H1 (cell line): ENCODE results near the gene IKZF3. TPM values are rescaled to one million over a fixed set of nuclear protein-coding genes. Genes with fewer than 3 reads are reported as not detected.

Source experiments
- CTCF ChIA-PET: fragments of 300-600 bp; sonication (Branson Sonifier 250); formaldehyde crosslinking; loops from one replicate; lab custom pipeline; 2021; ENCODE audit not compliant: partially characterized antibody; lab: Charles Lee
- POLR2A ChIA-PET: fragments of 300-600 bp; sonication (Branson Sonifier 250); formaldehyde crosslinking; loops from one replicate; lab custom pipeline; 2021; ENCODE audit warnings: inconsistent platforms; ENCODE audit not compliant: partially characterized antibody; lab: Charles Lee
- DNase-seq, 2 experiments: peaks; one replicate each; pipeline versions ENCODE4 v3.0.0 to v3.0.0-alpha.2; 2010 to 2022; ENCODE audit warnings: low spot score in 2 of 2, low read depth in 1 of 2, mixed read lengths in 1 of 2
- FAIRE-seq: peaks from 2 replicates; lab custom pipeline; 2011; peaks lifted over from hg19 to GRCh38; lab: Jason Lieb, UNC
- H2AFZ ChIP-seq: 2 replicates; pipeline ENCODE4 v1.8.1; 2012; ENCODE audit warnings: low read length, inconsistent platforms
- H2AK5ac ChIP-seq: 2 replicates; pipeline ENCODE4 v1.6.1; 2013; ENCODE audit warnings: low read depth, low read length
- H2BK120ac ChIP-seq: replicated peaks from 2 replicates; pipeline ENCODE3; 2013; ENCODE audit warnings: low read depth, low read length, inconsistent platforms
- H2BK12ac ChIP-seq: 2 replicates; pipeline ENCODE4 v1.6.1; 2013; ENCODE audit warnings: low read depth, low read length
- H2BK15ac ChIP-seq: 2 replicates; pipeline ENCODE4 v1.6.1; 2013; ENCODE audit warnings: low read length
- H2BK20ac ChIP-seq: 2 replicates; pipeline ENCODE4 v1.6.1; 2013; ENCODE audit warnings: low read length
- H2BK5ac ChIP-seq: 2 replicates; pipeline ENCODE4 v1.6.1; 2013; ENCODE audit warnings: low read depth, low read length
- H3K14ac ChIP-seq: 2 replicates; pipeline ENCODE4 v1.6.1; 2013; ENCODE audit warnings: inconsistent platforms; ENCODE audit not compliant: insufficient read length
- H3K18ac ChIP-seq: 2 replicates; pipeline ENCODE4 v1.6.1; 2013; ENCODE audit warnings: low read length; ENCODE audit errors: extremely low read depth
- H3K23ac ChIP-seq: 2 replicates; pipeline ENCODE4 v1.6.1; 2013; ENCODE audit warnings: inconsistent platforms; ENCODE audit not compliant: insufficient read length
- H3K23me2 ChIP-seq: 2 replicates; pipeline ENCODE4 v1.6.1; 2013; ENCODE audit warnings: low read depth, low read length
- H3K27ac ChIP-seq: 2 replicates; pipeline ENCODE4 v1.6.1; 2011; ENCODE audit warnings: low read depth, low read length, inconsistent platforms
- H3K27me3 ChIP-seq, 4 experiments: replicated peaks in 1 of 4; 1 replicate in 1 of 4; 2 replicates in 3 of 4; pipeline versions ENCODE4 v1.6.1 to v1.8.1; 2011 to 2013; ENCODE audit warnings: low read length in 3 of 4, mild to moderate bottlenecking in 3 of 4, inconsistent platforms in 2 of 4, mixed read lengths in 2 of 4, moderate library complexity in 1 of 4; ENCODE audit not compliant: control insufficient read depth in 3 of 4, insufficient read depth in 3 of 4; ENCODE audit errors: extremely low read depth in 1 of 4
- H3K36me3 ChIP-seq, 4 experiments: 2 replicates each; pipeline versions ENCODE4 v1.6.1 to v1.8.1; 2011 to 2013; ENCODE audit warnings: mild to moderate bottlenecking in 4 of 4, low read length in 3 of 4, moderate library complexity in 2 of 4, control low read depth in 1 of 4, inconsistent platforms in 1 of 4; ENCODE audit not compliant: insufficient read depth in 4 of 4, control insufficient read depth in 2 of 4
- H3K4ac ChIP-seq: replicated peaks from 2 replicates; pipeline ENCODE3; 2013; ENCODE audit warnings: low read length, low read depth, mixed read lengths, inconsistent platforms; ENCODE audit not compliant: insufficient read length
- H3K4me1 ChIP-seq, 4 experiments: replicated peaks in 1 of 4; 1 replicate in 1 of 4; 2 replicates in 3 of 4; pipeline versions ENCODE4 v1.6.1 to v1.8.1; 2011 to 2013; ENCODE audit warnings: low read length in 3 of 4, inconsistent platforms in 2 of 4, mixed read lengths in 1 of 4; ENCODE audit not compliant: insufficient read depth in 4 of 4, control insufficient read depth in 3 of 4
- H3K4me2 ChIP-seq, 2 experiments: 2 replicates each; pipeline versions ENCODE4 v1.6.1 to v1.8.1; 2011 to 2013; ENCODE audit warnings: low read depth in 2 of 2, low read length in 2 of 2, control low read depth in 1 of 2, inconsistent platforms in 1 of 2, mild to moderate bottlenecking in 1 of 2; ENCODE audit not compliant: insufficient read depth in 1 of 2
- H3K4me3 ChIP-seq, 4 experiments: fragments of 200-600, 300-600 bp in 1 of 4; sonication (generic), shearing (Covaris generic), sonication (Bioruptor Twin) in 1 of 4; 2 replicates each; pipeline versions ENCODE4 v1.5.1 to v1.8.1; 2011 to 2016; ENCODE audit warnings: low read length in 4 of 4, low read depth in 3 of 4, control low read depth in 2 of 4, inconsistent platforms in 2 of 4, mild to moderate bottlenecking in 2 of 4, mixed read lengths in 1 of 4, moderate library complexity in 1 of 4; ENCODE audit not compliant: insufficient read depth in 2 of 4; ENCODE audit errors: extremely low read depth in 1 of 4
- H3K56ac ChIP-seq: replicated peaks from 2 replicates; pipeline ENCODE3; 2013; ENCODE audit warnings: low read depth, mild to moderate bottlenecking, mixed read lengths, low read length, inconsistent platforms; ENCODE audit not compliant: insufficient read length
- H3K79me1 ChIP-seq: 2 replicates; pipeline ENCODE4 v1.6.1; 2013; ENCODE audit warnings: low read depth, low read length, control low read depth
- H3K79me2 ChIP-seq, 2 experiments: 2 replicates each; pipeline versions ENCODE4 v1.6.1 to v1.8.1; 2012 to 2013; ENCODE audit warnings: low read length in 2 of 2, mild to moderate bottlenecking in 2 of 2, inconsistent platforms in 1 of 2; ENCODE audit not compliant: insufficient read depth in 2 of 2, control insufficient read depth in 1 of 2
- H3K9ac ChIP-seq, 4 experiments: replicated peaks in 1 of 4; 1 replicate in 1 of 4; 2 replicates in 3 of 4; pipeline versions ENCODE4 v1.6.1 to v1.8.1; 2011 to 2013; ENCODE audit warnings: low read depth in 3 of 4, low read length in 3 of 4, control low read depth in 2 of 4, mild to moderate bottlenecking in 2 of 4, moderate library complexity in 2 of 4, inconsistent platforms in 1 of 4; ENCODE audit errors: extremely low read depth in 1 of 4
- H3K9me3 ChIP-seq, 2 experiments: 2 replicates each; pipeline versions ENCODE4 v1.6.1 to v1.8.1; 2012 to 2013; ENCODE audit warnings: mild to moderate bottlenecking in 2 of 2, moderate library complexity in 2 of 2, control low read depth in 1 of 2, inconsistent platforms in 1 of 2, low read depth in 1 of 2, low read length in 1 of 2, mixed read lengths in 1 of 2; ENCODE audit not compliant: insufficient read depth in 2 of 2
- H4K20me1 ChIP-seq, 2 experiments: replicated peaks in 1 of 2; 2 replicates each; pipeline versions ENCODE3 to v1.8.1; 2011 to 2013; ENCODE audit warnings: inconsistent platforms in 2 of 2, low read length in 2 of 2, mild to moderate bottlenecking in 1 of 2; ENCODE audit not compliant: insufficient read depth in 2 of 2, control insufficient read depth in 1 of 2
- H4K5ac ChIP-seq: 2 replicates; pipeline ENCODE4 v1.6.1; 2013; ENCODE audit warnings: low read length, low read depth, mixed read lengths, inconsistent platforms; ENCODE audit not compliant: insufficient read length
- H4K8ac ChIP-seq: 2 replicates; pipeline ENCODE4 v1.8.0; 2013; ENCODE audit warnings: mild to moderate bottlenecking, moderate library complexity, low read length, inconsistent platforms; ENCODE audit not compliant: insufficient read depth; ENCODE audit errors: extremely low read depth
- H4K91ac ChIP-seq: replicated peaks from 2 replicates; pipeline ENCODE3; 2013; ENCODE audit warnings: low read length, mixed read lengths, inconsistent platforms; ENCODE audit not compliant: insufficient read length
- JUN ChIP-seq: IDR thresholded peaks from 2 replicates; pipeline ENCODE4 v1.6.1; 2011; ENCODE audit warnings: low read depth, mild to moderate bottlenecking, improper control_type of control experiment, low read length
- KDM4A ChIP-seq: IDR thresholded peaks from one replicate; pipeline ENCODE4 v1.7.1; 2012; ENCODE audit warnings: low read depth, mild to moderate bottlenecking, moderate library complexity, low read length, inconsistent platforms; ENCODE audit not compliant: severe bottlenecking
- NANOG ChIP-seq: IDR thresholded peaks from 2 replicates; pipeline ENCODE4 v1.6.1; 2011; ENCODE audit warnings: low read length, low read depth, mild to moderate bottlenecking, inconsistent platforms; ENCODE audit not compliant: insufficient read depth, poor library complexity, severe bottlenecking
- RXRA ChIP-seq: IDR thresholded peaks from 2 replicates; pipeline ENCODE4 v1.6.1; 2011; ENCODE audit warnings: low read depth, mild to moderate bottlenecking, low read length, moderate library complexity; ENCODE audit not compliant: insufficient read depth
- SP2 ChIP-seq: IDR thresholded peaks from 2 replicates; pipeline ENCODE4 v1.6.1; 2012; ENCODE audit warnings: mild to moderate bottlenecking, low read length, inconsistent platforms
- WGBS, 2 experiments: shearing (Covaris generic) in 1 of 2; methylation state at CpG; one replicate each; pipeline versions ENCODE4 v1.1.6 to v1.1.7; 2013 to 2015; ENCODE audit warnings: low lambda C conversion rate in 2 of 2, mixed read lengths in 2 of 2, inconsistent platforms in 1 of 2, low coverage in 1 of 2, missing lambda C conversion rate in 1 of 2; ENCODE audit not compliant: insufficient replicate concordance in 2 of 2, insufficient coverage in 1 of 2, insufficient read length in 1 of 2; ENCODE audit errors: extremely low coverage in 1 of 2, missing lambda C conversion rate in 1 of 2; 5-methylcytosine and 5-hydroxymethylcytosine counted together
- polyA plus RNA-seq, 7 experiments: library from polyadenylated mRNA; depleted of rRNA in 3 of 7; stranded (reverse) in 5 of 7; unstranded in 2 of 7; fragments of >200 nt in 5 of 7; fragments of 200-250 nt in 2 of 7; gene quantifications; 1 replicate in 5 of 7; 2 replicates in 1 of 7; 4 replicates in 1 of 7; pipeline versions ENCODE4 v1.2.1 to v1.2.3, GENCODE V29; 2011 to 2013; ENCODE audit warnings: missing spikeins in 2 of 7, mixed read lengths in 2 of 7
- total RNA-seq: library from RNA; stranded (reverse); fragmentation: NEBNext Ultra II Directional; extraction: Animal tissue kit (Norgen Biotek cat#: 25700); gene quantifications from 2 replicates; pipeline ENCODE4 v1.2.1, GENCODE V29; 2021

The IKZF3 gene
- total and polyA plus RNA-seq, 2 of the 8 experiments (the other 6 are each of a cell fraction or from before 2014, with no cell fraction given): 0.23 to 0.56 TPM

- H2BK12ac ChIP-seq: no peak overlapping the region
- peak overlapping the region in 1 of 2 experiments; percentile 34; a peak in 2 of 4 replicates for H3K4me2 ChIP-seq
- TF ChIP-seq KDM4A: no peak
- no peak for TF ChIP-seq RXRA
- no peak for TF ChIP-seq NANOG
- no peak for TF ChIP-seq JUN
- no peak for TF ChIP-seq SP2
Observed at GRCh38 chr17:39799395-39799794, 64.7 kb downstream of the IKZF3 start.

More at GRCh38 chr17:39799395-39799794, 64.7 kb downstream of the IKZF3 start:
- no peak for DNase-seq
- Histone ChIP-seq H3K79me1 (no peaks in the 10 kb centered on the region), H4K8ac (no peak overlapping the region), H3K36me3 (no peaks in the 10 kb centered on the region), H3K9ac (no peak overlapping the region), H3K18ac (no peak overlapping the region), H4K91ac (no peak overlapping the region), H3K4me3 (no peak overlapping the region), H2BK20ac (no peak overlapping the region), H3K79me2 (no peaks in the 10 kb centered on the region), H3K23ac (no peak overlapping the region), H2AFZ (no peak overlapping the region), H2AK5ac (no peak overlapping the region), H3K23me2 (no peaks in the 10 kb centered on the region), H3K56ac (no peak overlapping the region), H3K14ac (no peak overlapping the region), H3K9me3 (no peaks in the 10 kb centered on the region), H2BK120ac (no peak overlapping the region), H2BK15ac (no peak overlapping the region), H4K5ac (no peak overlapping the region), H3K27ac (no peak overlapping the region), H4K20me1 (no peaks in the 10 kb centered on the region), H3K27me3 (no peaks in the 10 kb centered on the region), H3K4me1 (peaks cover 0 to 8% (median 4%) of the 10 kb centered on the region in 4 experiments; a peak in 4 of 7 replicates), H3K4ac (no peak overlapping the region), H2BK5ac (no peak overlapping the region)
- WGBS, 2 experiments: 28% methylated on average over 1 of the region's 1 CpG; no CpG with 5 or more reads in 1 of the 2 experiments
- POLR2A ChIA-PET: no interaction called here
- CTCF ChIA-PET: no interaction called here
- no peak for FAIRE-seq
